SH-SY5Y (cell line): ENCODE measurements around the gene MCTP2.

ENCODE experiments used
- GATA2 ChIP-seq: IDR thresholded peaks from 2 replicates; pipeline ENCODE4 v1.6.1; 2011; ENCODE audit warnings: mild to moderate bottlenecking, low read depth, low read length
- GATA3 ChIP-seq: IDR thresholded peaks from 2 replicates; pipeline ENCODE4 v1.6.1; 2011; ENCODE audit warnings: low read depth, mild to moderate bottlenecking, low read length, moderate library complexity

GRCh38 chr15:94269954-94270353 is 38.6 kb downstream of the MCTP2 start:
- TF ChIP-seq GATA2, result no peak
- TF ChIP-seq GATA3, result no peak
